Upper lobe of right lung (tissue), 1 donor: ENCODE results near the gene MBOAT2. TPM values are rescaled to one million over a fixed set of nuclear protein-coding genes. Genes with fewer than 3 reads are reported as not detected.

ENCODE experiments used
- ATAC-seq: fragments of 200-7000 bp; cut with Tn5 transposase; one replicate; pipeline ENCODE4 v1.9.1; 2020; ENCODE audit warnings: mild to moderate bottlenecking, moderate library complexity
- DNase-seq: peaks from one replicate; pipeline ENCODE4 v3.0.0-alpha.2; 2020
- H3K27ac ChIP-seq: fragments of 200-600 bp; one replicate; pipeline ENCODE4 v1.8.0; 2022
- H3K27me3 ChIP-seq: fragments of 200-600 bp; one replicate; pipeline ENCODE4 v1.8.0; 2022; ENCODE audit warnings: mild to moderate bottlenecking
- H3K36me3 ChIP-seq: fragments of 200-600 bp; one replicate; pipeline ENCODE4 v1.8.0; 2022
- H3K4me1 ChIP-seq: fragments of 200-600 bp; one replicate; pipeline ENCODE4 v1.8.0; 2022
- H3K4me3 ChIP-seq: fragments of 200-600 bp; one replicate; pipeline ENCODE4 v1.8.0; 2022; ENCODE audit warnings: mild to moderate bottlenecking
- H3K9me3 ChIP-seq: fragments of 200-600 bp; one replicate; pipeline ENCODE4 v1.8.0; 2022
- CTCF ChIP-seq: fragments of 200-600 bp; IDR thresholded peaks from one replicate; pipeline ENCODE4 v1.8.0; 2022; ENCODE audit warnings: antibody characterized with exemption
- intact Hi-C: fragments of 100-400 bp; cut with DNase I; formaldehyde crosslinking; loops from one replicate; pipeline ENCODE4 v1.11.0; 2022
- total RNA-seq: library from RNA; stranded (reverse); fragmentation: NEBNext Ultra II Directional; extraction: Animal tissue kit (Norgen Biotek cat#: 25700); gene quantifications from one replicate; pipeline ENCODE4 v1.2.1, GENCODE V29; 2021
- donor health status: DM: no; HTN: yes; CAD: no; lungs with severe emphysema.

The MBOAT2 gene
- total RNA-seq, 1 donor from 2014 or later: 31.4 TPM

GRCh38 chr2:8987410-8987809, 16.1 kb downstream of the MBOAT2 start:
- H3K9me3 ChIP-seq: no peaks in the 10 kb centered on the region
- H3K27me3 ChIP-seq: no peaks in the 10 kb centered on the region
- no peaks in the 10 kb centered on the region for H3K4me1 ChIP-seq
- H3K4me3 ChIP-seq: no peak overlapping the region
- DNase-seq (no peak), ATAC-seq (no peak)
- no peak overlapping the region for H3K27ac ChIP-seq
- TF ChIP-seq CTCF: no peak
- intact Hi-C loops: no loop called here
- no peaks in the 10 kb centered on the region for H3K36me3 ChIP-seq

GRCh38 chr2:8986327-8986976, 17.0 kb downstream of the MBOAT2 start:
- H3K4me3 ChIP-seq: no peak overlapping the region
- no peaks in the 10 kb centered on the region for H3K9me3 ChIP-seq
- intact Hi-C loops: no loop called here
- H3K4me1 ChIP-seq: no peaks in the 10 kb centered on the region
- DNase-seq (no peak), ATAC-seq (no peak)
- H3K36me3 ChIP-seq: no peaks in the 10 kb centered on the region
- no peak for TF ChIP-seq CTCF
- H3K27me3 ChIP-seq: no peaks in the 10 kb centered on the region
- H3K27ac ChIP-seq: no peak overlapping the region

- Histone ChIP-seq H3K27ac (no peak overlapping the region), H3K4me3 (no peak overlapping the region), H3K36me3 (no peaks in the 10 kb centered on the region), H3K4me1 (no peaks in the 10 kb centered on the region), H3K27me3 (no peaks in the 10 kb centered on the region), H3K9me3 (no peaks in the 10 kb centered on the region)
- intact Hi-C loops: no loop called here
- no peak for TF ChIP-seq CTCF
- no peak for ATAC-seq
- no peak for DNase-seq
These were observed 17.7 kb downstream of the MBOAT2 start for GRCh38 chr2:8985561-8986326.

GRCh38 chr2:8984855-8985254, 18.6 kb downstream of the MBOAT2 start:
- Histone ChIP-seq H3K4me1 (no peaks in the 10 kb centered on the region), H3K36me3 (no peaks in the 10 kb centered on the region), H3K9me3 (no peaks in the 10 kb centered on the region), H3K27ac (no peak overlapping the region), H3K4me3 (no peak overlapping the region), H3K27me3 (no peaks in the 10 kb centered on the region)
- no peak for ATAC-seq
- DNase-seq: no peak
- intact Hi-C loops: no loop called here
- no peak for TF ChIP-seq CTCF

GRCh38 chr2:8984157-8984556, 19.3 kb downstream of the MBOAT2 start:
- ATAC-seq: no peak
- Histone ChIP-seq H3K36me3 (no peaks in the 10 kb centered on the region), H3K9me3 (no peaks in the 10 kb centered on the region), H3K27ac (no peak overlapping the region), H3K4me3 (no peak overlapping the region), H3K4me1 (no peaks in the 10 kb centered on the region), H3K27me3 (no peaks in the 10 kb centered on the region)
- DNase-seq: no peak
- intact Hi-C loops: no loop called here
- no peak for TF ChIP-seq CTCF
